Thyroid gland (tissue), 4 donors: Measurements from ENCODE around the gene CDH4.

ENCODE experiments used
- CTCF ChIP-seq, 6 experiments: fragments of 200-600 bp in 3 of 6; fragments of 450-650 bp in 3 of 6; sonication (generic) in 3 of 6; IDR thresholded peaks; one replicate each; pipeline ENCODE4 v1.5.1; 2016 to 2019; ENCODE audit warnings: antibody characterized with exemption in 6 of 6, mild to moderate bottlenecking in 2 of 6, inconsistent platforms in 1 of 6, moderate library complexity in 1 of 6
- POLR2A ChIP-seq, 2 donors: fragments of 450-650 bp; IDR thresholded peaks; one replicate each; pipeline ENCODE4 v1.6.1; 2017; ENCODE audit warnings: antibody characterized with exemption in 2 of 2, mild to moderate bottlenecking in 2 of 2, moderate library complexity in 1 of 2

- no peak for TF ChIP-seq POLR2A (IDR thresholded peaks at IDR 0.05)
- TF ChIP-seq CTCF (IDR thresholded peaks at IDR 0.05): no peak
Observed at GRCh38 chr20:61701802-61702201, 449.7 kb downstream of the CDH4 start.
